MCF 10A (cell line): Measurements from ENCODE around the gene NRTN. TPM values are rescaled to one million over a fixed set of nuclear protein-coding genes. Genes with fewer than 3 reads are reported as not detected.

Experiments
- BruUV-seq: library from RNA; stranded (reverse); fragments of 400-500 nt; replicated peaks from 2 replicates; lab custom pipeline; 2021; lab: Mats Ljungman, UMichigan
- CTCF ChIA-PET: fragments of 300-600 bp; sonication (Branson Sonifier 250); formaldehyde crosslinking; extraction: SDS; loops from one replicate; lab custom pipeline; 2021; ENCODE audit warnings: antibody characterized with exemption, inconsistent platforms; lab: Yijun Ruan, JAX
- POLR2A ChIA-PET: fragments of 300-600, 350-650 bp; sonication (Branson Sonifier 250); formaldehyde crosslinking; extraction: SDS; loops from one replicate; lab custom pipeline; 2020; ENCODE audit warnings: antibody characterized with exemption, inconsistent platforms; lab: Yijun Ruan, JAX
- DNase-seq: peaks from one replicate; pipeline ENCODE4 v3.0.0-alpha.2; 2018; ENCODE audit not compliant: unreplicated experiment
- H3K27ac Mint-ChIP-seq: one replicate; pipeline ENCODE4 v1.8.0; 2022; ENCODE audit warnings: mild to moderate bottlenecking, low read depth, mixed read lengths; ENCODE audit not compliant: unreplicated experiment
- H3K27me3 Mint-ChIP-seq: one replicate; pipeline ENCODE4 v1.8.0; 2022; ENCODE audit warnings: mixed read lengths; ENCODE audit not compliant: insufficient read depth, unreplicated experiment
- H3K36me3 Mint-ChIP-seq: one replicate; pipeline ENCODE4 v1.8.0; 2022; ENCODE audit warnings: mild to moderate bottlenecking, moderate library complexity, mixed read lengths; ENCODE audit not compliant: insufficient read depth, unreplicated experiment
- H3K4me1 Mint-ChIP-seq: one replicate; pipeline ENCODE4 v1.8.0; 2022; ENCODE audit warnings: mixed read lengths; ENCODE audit not compliant: insufficient read depth, unreplicated experiment
- H3K4me3 Mint-ChIP-seq: one replicate; pipeline ENCODE4 v1.8.0; 2022; ENCODE audit warnings: mild to moderate bottlenecking, moderate library complexity, mixed read lengths; ENCODE audit not compliant: unreplicated experiment
- H3K9me3 Mint-ChIP-seq: one replicate; pipeline ENCODE4 v1.8.0; 2022; ENCODE audit warnings: mixed read lengths; ENCODE audit not compliant: unreplicated experiment
- intact Hi-C: fragments of 100-400 bp; cut with micrococcal nuclease; formaldehyde crosslinking; loops from 2 replicates; pipeline ENCODE4 v1.14.1; 2022
- total RNA-seq: library from RNA; stranded (reverse); gene quantifications from 2 replicates; pipeline ENCODE4 v1.2.3, GENCODE V29; 2022
- TF ChIP-seq, protein P1 (sequence below): fragments of 200-600 bp; IDR thresholded peaks from one replicate; pipeline ENCODE4 v1.8.0; 2022; ENCODE audit warnings: antibody characterized with exemption, mild to moderate bottlenecking; ENCODE audit not compliant: unreplicated experiment

Gene NRTN
- total RNA-seq, 1 experiment from 2014 or later, result 0.75 TPM

GRCh38 chr19:5799247-5800241 is 5.3 kb upstream of the NRTN start:
- DNase-seq, result no peak
- H3K9me3 Mint-ChIP-seq, result no peaks in the 10 kb centered on the region
- no peaks in the 10 kb centered on the region for H3K36me3 Mint-ChIP-seq
- CTCF ChIA-PET, result no interaction called here
- no peaks in the 10 kb centered on the region for H3K4me1 Mint-ChIP-seq
- POLR2A ChIA-PET, result no interaction called here
- TF ChIP-seq, protein P1, sequence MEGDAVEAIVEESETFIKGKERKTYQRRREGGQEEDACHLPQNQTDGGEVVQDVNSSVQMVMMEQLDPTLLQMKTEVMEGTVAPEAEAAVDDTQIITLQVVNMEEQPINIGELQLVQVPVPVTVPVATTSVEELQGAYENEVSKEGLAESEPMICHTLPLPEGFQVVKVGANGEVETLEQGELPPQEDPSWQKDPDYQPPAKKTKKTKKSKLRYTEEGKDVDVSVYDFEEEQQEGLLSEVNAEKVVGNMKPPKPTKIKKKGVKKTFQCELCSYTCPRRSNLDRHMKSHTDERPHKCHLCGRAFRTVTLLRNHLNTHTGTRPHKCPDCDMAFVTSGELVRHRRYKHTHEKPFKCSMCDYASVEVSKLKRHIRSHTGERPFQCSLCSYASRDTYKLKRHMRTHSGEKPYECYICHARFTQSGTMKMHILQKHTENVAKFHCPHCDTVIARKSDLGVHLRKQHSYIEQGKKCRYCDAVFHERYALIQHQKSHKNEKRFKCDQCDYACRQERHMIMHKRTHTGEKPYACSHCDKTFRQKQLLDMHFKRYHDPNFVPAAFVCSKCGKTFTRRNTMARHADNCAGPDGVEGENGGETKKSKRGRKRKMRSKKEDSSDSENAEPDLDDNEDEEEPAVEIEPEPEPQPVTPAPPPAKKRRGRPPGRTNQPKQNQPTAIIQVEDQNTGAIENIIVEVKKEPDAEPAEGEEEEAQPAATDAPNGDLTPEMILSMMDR, result no peak
- no peak overlapping the region for H3K27ac Mint-ChIP-seq
- intact Hi-C loops, result loop anchor here (10.0 kb wide), 2 partner anchors 105 to 185 kb away; partner anchors contain the start of gene RPL36
- no peak overlapping the region for H3K4me3 Mint-ChIP-seq
- BruUV-seq, result no TSS peak
- H3K27me3 Mint-ChIP-seq, result no peaks in the 10 kb centered on the region

DNA sequence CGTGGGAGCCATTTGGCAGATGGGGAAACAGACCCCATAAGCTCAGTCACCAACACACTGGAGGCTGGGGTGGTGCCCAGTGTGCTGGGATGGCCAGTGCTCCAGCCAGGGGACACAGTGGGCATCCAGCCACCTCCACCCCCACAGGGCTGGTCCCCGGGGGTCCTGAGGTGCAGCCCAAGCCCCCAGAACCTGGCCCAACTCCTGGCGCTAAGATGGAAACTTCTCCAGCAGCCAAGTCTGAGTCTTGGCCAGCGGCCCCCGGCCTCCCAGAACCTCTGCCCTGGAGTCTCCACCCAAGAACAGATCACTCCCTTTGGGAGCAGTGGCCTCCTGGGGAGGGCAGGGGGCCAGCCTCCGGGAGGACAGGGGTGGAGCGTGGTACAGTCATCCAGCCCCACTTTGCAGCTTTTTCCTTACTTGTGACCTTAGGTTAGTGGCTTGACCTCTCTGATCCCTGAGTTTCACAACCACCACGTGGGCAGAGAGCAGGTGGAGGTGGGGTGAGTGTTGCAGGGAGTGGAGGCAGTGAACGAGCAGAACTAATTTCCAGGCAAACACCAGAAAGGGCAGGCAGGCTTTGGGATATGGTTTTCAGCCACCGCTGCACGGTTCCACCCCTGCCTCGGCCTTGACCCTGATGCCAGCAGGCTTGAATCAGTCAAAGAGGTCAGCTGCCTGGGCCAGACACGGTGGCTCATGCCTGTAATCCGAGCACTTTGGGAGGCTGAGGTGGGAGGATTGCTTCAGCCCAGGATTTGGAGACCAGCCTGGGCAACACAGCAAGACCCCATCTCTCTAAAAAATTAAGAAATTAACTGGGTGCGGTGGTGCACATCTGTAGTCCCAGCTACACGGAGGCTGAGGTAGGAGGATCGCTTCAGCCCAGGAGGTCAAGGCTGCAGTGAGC is 4.3 kb upstream of the NRTN start:
- no peaks in the 10 kb centered on the region for H3K27me3 Mint-ChIP-seq
- H3K36me3 Mint-ChIP-seq, result no peaks in the 10 kb centered on the region
- CTCF ChIA-PET, result no interaction called here
- TF ChIP-seq, protein P1, result no peak
- no peak for DNase-seq
- no peaks in the 10 kb centered on the region for H3K9me3 Mint-ChIP-seq
- intact Hi-C loops, result loop anchor here (10.0 kb wide), 1 partner anchor 184 kb away; no protein-coding TSS in a partner anchor
- H3K27ac Mint-ChIP-seq, result no peak overlapping the region
- no TSS peak for BruUV-seq
- POLR2A ChIA-PET, result no interaction called here
- no peak overlapping the region for H3K4me3 Mint-ChIP-seq
- H3K4me1 Mint-ChIP-seq, result no peaks in the 10 kb centered on the region

DNA sequence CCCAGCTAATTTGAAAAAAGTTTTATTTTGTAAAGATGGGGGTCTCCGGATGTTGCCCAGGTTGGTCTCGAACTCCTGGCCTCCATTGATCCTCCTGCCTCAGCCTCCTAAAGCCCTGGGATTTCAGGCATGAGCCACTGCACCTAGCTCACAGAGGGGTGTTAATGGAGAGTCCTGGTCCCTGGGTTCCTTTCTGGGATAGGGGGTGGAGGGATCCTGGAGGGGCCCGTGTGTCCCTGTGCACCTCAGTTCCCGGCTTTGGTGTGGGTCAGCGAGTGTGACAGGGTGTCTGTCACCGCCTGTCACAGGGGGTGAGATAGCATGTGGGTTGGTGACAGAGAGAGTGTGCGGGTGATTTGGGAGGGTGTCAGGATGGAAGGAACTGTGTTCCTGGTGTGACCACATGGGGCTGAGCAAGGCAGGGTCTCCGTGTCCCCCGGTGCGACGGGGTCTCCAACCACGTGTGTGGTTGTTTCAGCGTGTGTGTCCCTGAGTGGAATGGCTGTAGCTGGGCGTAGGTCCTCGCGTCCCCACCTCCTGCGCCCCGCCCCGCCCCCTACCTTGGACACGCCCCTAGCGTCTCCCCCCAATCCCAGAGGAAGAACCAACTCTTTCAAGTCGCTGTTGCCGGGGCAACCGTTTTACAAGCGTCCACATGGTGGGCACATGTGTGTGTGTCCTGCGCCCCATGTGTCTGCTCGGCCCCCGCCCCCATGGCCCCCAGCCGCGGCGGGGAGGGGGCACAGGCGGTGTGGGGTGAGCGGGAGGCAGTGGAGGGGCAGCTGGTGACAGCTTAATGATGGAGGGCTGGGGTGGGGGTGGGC is 2.9 kb upstream of the NRTN start:
- POLR2A ChIA-PET, result no interaction called here
- H3K27me3 Mint-ChIP-seq, result no peaks in the 10 kb centered on the region

More for the DNA sequence above, 2.9 kb upstream of the NRTN start:
- H3K4me1 Mint-ChIP-seq, result no peaks in the 10 kb centered on the region
- CTCF ChIA-PET, result interaction anchor here (0.6 to 1.0 kb wide), 3 partner anchors 11 to 101 kb away, joined by 3 read pairs; partner anchors contain the start of gene NDUFA11
- peaks cover 4% of the 10 kb centered on the region for H3K36me3 Mint-ChIP-seq
- H3K27ac Mint-ChIP-seq, result no peak overlapping the region
- DNase-seq, result no peak
- TF ChIP-seq, protein P1, result no peak
- intact Hi-C loops, result loop anchor here (10.0 kb wide), 1 partner anchor 183 kb away; no protein-coding TSS in a partner anchor
- H3K4me3 Mint-ChIP-seq, result no peak overlapping the region
- BruUV-seq, result no TSS peak
- no peaks in the 10 kb centered on the region for H3K9me3 Mint-ChIP-seq
